A549 treated with AZD2906 at 1 μM for 4 hours (cell line): ENCODE results near the gene SNX32. TPM values are rescaled to one million over a fixed set of nuclear protein-coding genes. Genes with fewer than 3 reads are reported as not detected.

Source experiments
- total RNA-seq: library from RNA; stranded (reverse); fragments of 200-300 nt; extraction: Qiagen RNA extraction; gene quantifications from 5 replicates; pipeline ENCODE4 v1.2.3, GENCODE V29; 2022

Gene SNX32
- 0.05 to 0.08 TPM (median 0.06 TPM) in 5 replicates for total RNA-seq

GRCh38 chr11:65833297-65834030, at the start of gene SNX32:
TSS of gene SNX32 (plus strand) at chr11:65833963. CDS start at chr11:65834066, 103 bp downstream.

GRCh38 chr11:65786786-65787636, 46.8 kb upstream of the SNX32 start, which contains the start of gene OVOL1:
TSS of gene OVOL1 (plus strand) at chr11:65787063. CDS start at chr11:65787374, 311 bp downstream.

GRCh38 chr11:65857853-65858680, 24.3 kb downstream of the SNX32 start, which contains the start of gene CFL1:
TSS of gene CFL1 (minus strand) at chr11:65858180. CDS start at chr11:65858099, 81 bp downstream.

GRCh38 chr11:65860278-65861164, 26.8 kb downstream of the SNX32 start, which contains the start of gene MUS81:
TSS of gene MUS81 (plus strand) at chr11:65860433. CDS start at chr11:65860754, 321 bp downstream.

GRCh38 chr11:65872586-65873317, 39.0 kb downstream of the SNX32 start, which contains the start of gene EFEMP2:
TSS of gene EFEMP2 (minus strand) at chr11:65872800. CDS start at chr11:65872354, 446 bp downstream.

GRCh38 chr11:65879617-65880016, 45.9 kb downstream of the SNX32 start, which contains the start of gene CTSW:
TSS of gene CTSW (plus strand) at chr11:65879837. CDS start at chr11:65879855, 18 bp downstream.

GRCh38 chr11:65888163-65888814, 54.5 kb downstream of the SNX32 start, which contains the start of gene FIBP:
TSS of gene FIBP (minus strand) at chr11:65888471. CDS start at chr11:65888418, 53 bp downstream.

GRCh38 chr11:65890324-65891218, 56.8 kb downstream of the SNX32 start, which contains the start of gene CCDC85B:
TSS of gene CCDC85B (plus strand) at chr11:65890673. CDS start at chr11:65890784, 111 bp downstream.

GRCh38 chr11:65900125-65900898, 66.5 kb downstream of the SNX32 start, which contains the start of gene FOSL1:
TSS of gene FOSL1 (minus strand) at chr11:65900388. CDS start at chr11:65900339, 49 bp downstream.

Other genes starting within 250 kb of the SNX32 start
- 0.51 to 0.95 TPM (median 0.72 TPM) in 5 replicates for gene KCNK7, start 238.2 kb upstream of the SNX32 start, total RNA-seq
- 37.7 to 49.0 TPM (median 47.6 TPM) in 5 replicates for gene MAP3K11, start 219.7 kb upstream of the SNX32 start, total RNA-seq
- gene PCNX3, start 218.2 kb upstream of the SNX32 start, total RNA-seq, result 26.0 to 36.3 TPM (median 34.9 TPM) in 5 replicates
- 14.3 to 21.2 TPM (median 19.7 TPM) in 5 replicates for gene SIPA1, start 195.9 kb upstream of the SNX32 start, total RNA-seq
- 63.5 to 78.0 TPM (median 73.7 TPM) in 5 replicates for gene RELA, start 171.0 kb upstream of the SNX32 start, total RNA-seq
- gene KAT5, start 121.7 kb upstream of the SNX32 start, total RNA-seq, result 40.9 to 56.0 TPM (median 50.3 TPM) in 5 replicates
- gene RNASEH2C, start 113.2 kb upstream of the SNX32 start, total RNA-seq, result 28.0 to 49.4 TPM (median 47.9 TPM) in 5 replicates
- 9.7 to 13.2 TPM (median 12.3 TPM) in 5 replicates for gene AP5B1, start 53.0 kb upstream of the SNX32 start, total RNA-seq
- 0.04 to 0.15 TPM (median 0.10 TPM) in 5 replicates for gene OVOL1, start 46.9 kb upstream of the SNX32 start, total RNA-seq
- 1,981 to 2,375 TPM (median 2,303 TPM) in 5 replicates for gene CFL1, start 24.2 kb downstream of the SNX32 start, total RNA-seq
- gene MUS81, start 26.5 kb downstream of the SNX32 start, total RNA-seq, result 24.7 to 35.0 TPM (median 32.8 TPM) in 5 replicates
- 0.49 to 1.1 TPM (median 0.97 TPM) in 5 replicates for gene EFEMP2, start 38.8 kb downstream of the SNX32 start, total RNA-seq
- gene CTSW, start 45.9 kb downstream of the SNX32 start, total RNA-seq, result 0.07 to 0.11 TPM in 2 of 5 replicates, not detected in the others
- gene FIBP, start 54.5 kb downstream of the SNX32 start, total RNA-seq, result 72.3 to 88.2 TPM (median 83.5 TPM) in 5 replicates
- 21.8 to 44.1 TPM (median 43.2 TPM) in 5 replicates for gene CCDC85B, start 56.7 kb downstream of the SNX32 start, total RNA-seq
- gene FOSL1, start 66.4 kb downstream of the SNX32 start, total RNA-seq, result 97.3 to 161 TPM (median 118 TPM) in 5 replicates
- gene C11orf68, start 85.1 kb downstream of the SNX32 start, total RNA-seq, result 30.9 to 49.9 TPM (median 44.6 TPM) in 5 replicates
- gene DRAP1, start 85.5 kb downstream of the SNX32 start, total RNA-seq, result 162 to 254 TPM (median 207 TPM) in 5 replicates
- not detected in 5 replicates for gene TSGA10IP, start 111.5 kb downstream of the SNX32 start, total RNA-seq
- gene SART1, start 127.8 kb downstream of the SNX32 start, total RNA-seq, result 40.2 to 59.5 TPM (median 54.5 TPM) in 5 replicates
- 35.6 to 48.5 TPM (median 38.7 TPM) in 5 replicates for gene EIF1AD, start 168.2 kb downstream of the SNX32 start, total RNA-seq
- gene BANF1, start 168.5 kb downstream of the SNX32 start, total RNA-seq, result 374 to 488 TPM (median 470 TPM) in 5 replicates
- gene CST6, start 178.0 kb downstream of the SNX32 start, total RNA-seq, result not detected in 5 replicates
- gene CATSPER1, start 192.5 kb downstream of the SNX32 start, total RNA-seq, result 1.1 to 1.5 TPM (median 1.3 TPM) in 5 replicates
- not detected in 5 replicates for gene GAL3ST3, start 215.2 kb downstream of the SNX32 start, total RNA-seq
- gene SF3B2, start 218.4 kb downstream of the SNX32 start, total RNA-seq, result 163 to 185 TPM (median 169 TPM) in 5 replicates
- gene PACS1, start 236.3 kb downstream of the SNX32 start, total RNA-seq, result 61.1 to 91.1 TPM (median 82.8 TPM) in 5 replicates